ENCODE results near the gene DNAAF5. TPM values are rescaled to one million over a fixed set of nuclear protein-coding genes. Genes with fewer than 3 reads are reported as not detected.
A peak's percentile ranks its signal among the peaks of the same experiment; 100 is the strongest.

Gene DNAAF5
- total RNA-seq, 3 donors from 2014 or later, result 52.3 to 69.3 (median 52.3) TPM

DNA sequence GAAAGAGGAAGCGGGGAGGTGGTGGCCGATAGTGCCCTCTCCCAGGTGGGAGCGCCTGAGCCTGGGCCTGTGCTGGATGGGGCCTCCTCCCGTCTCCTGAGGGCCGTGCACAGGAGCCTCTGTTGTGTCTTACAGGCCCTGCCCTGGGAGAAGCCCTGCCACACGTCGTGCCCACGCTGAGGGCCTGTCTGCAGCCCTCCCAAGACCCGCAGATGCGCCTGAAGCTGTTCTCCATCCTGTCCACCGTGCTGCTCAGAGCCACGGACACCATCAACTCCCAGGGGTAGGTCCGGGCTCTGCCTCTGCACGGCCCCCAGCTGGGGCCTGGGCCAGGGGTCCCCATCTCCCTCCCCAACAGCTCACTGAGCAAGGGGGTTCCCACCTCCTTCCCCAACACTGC is 43.8 kb downstream of the DNAAF5 start:
- Mint-ChIP-seq H3K4me3 (no peak overlapping the region), H3K9me3 (no peaks in the 10 kb centered on the region), H3K27me3 (ENCODE audit: low read depth) (no peaks in the 10 kb centered on the region), H3K36me3 (ENCODE audit: insufficient read depth) (peaks cover 19% of the 10 kb centered on the region), H3K4me1 (ENCODE audit: low read depth) (no peaks in the 10 kb centered on the region)
- DNase-seq (no peak), ATAC-seq (no peak)

GRCh38 chr7:770741-771166 is 44.3 kb downstream of the DNAAF5 start:
- no peaks in the 10 kb centered on the region for H3K27me3 Mint-ChIP-seq (ENCODE audit: low read depth)
- no peak overlapping the region for H3K4me3 Mint-ChIP-seq
- peaks cover 22% of the 10 kb centered on the region for H3K36me3 Mint-ChIP-seq (ENCODE audit: insufficient read depth)
- H3K9me3 Mint-ChIP-seq, result no peaks in the 10 kb centered on the region
- ATAC-seq (no peak), DNase-seq (no peak)
- no peaks in the 10 kb centered on the region for H3K4me1 Mint-ChIP-seq (ENCODE audit: low read depth)

- Mint-ChIP-seq H3K27me3 (ENCODE audit: low read depth) (no peaks in the 10 kb centered on the region), H3K4me1 (ENCODE audit: low read depth) (no peaks in the 10 kb centered on the region), H3K4me3 (no peak overlapping the region), H3K36me3 (ENCODE audit: insufficient read depth) (peaks cover 21% of the 10 kb centered on the region), H3K9me3 (no peaks in the 10 kb centered on the region)
- no peak for DNase-seq
- ATAC-seq, result no peak
Observed at GRCh38 chr7:771234-772004, 44.9 kb downstream of the DNAAF5 start.

DNA sequence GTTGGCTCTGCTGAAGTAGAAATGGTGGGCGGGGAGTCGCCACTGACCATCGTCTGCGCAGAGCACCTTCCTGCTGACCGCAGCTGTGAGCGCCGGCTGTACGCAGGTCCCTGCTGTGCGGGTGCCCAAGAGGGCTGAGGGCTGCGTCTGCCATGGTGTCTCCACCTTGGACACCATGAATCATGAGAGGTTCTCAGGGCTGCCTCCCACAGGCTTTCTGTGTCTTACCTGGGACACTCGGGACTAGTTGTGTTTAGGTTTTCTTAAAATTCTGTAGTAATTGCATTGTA is 45.5 kb downstream of the DNAAF5 start:
- Mint-ChIP-seq H3K9me3 (no peaks in the 10 kb centered on the region), H3K27me3 (ENCODE audit: low read depth) (no peaks in the 10 kb centered on the region), H3K4me1 (ENCODE audit: low read depth) (no peaks in the 10 kb centered on the region), H3K4me3 (no peak overlapping the region), H3K36me3 (ENCODE audit: insufficient read depth) (peaks cover 19% of the 10 kb centered on the region)
- no peak for DNase-seq
- no peak for ATAC-seq

DNA sequence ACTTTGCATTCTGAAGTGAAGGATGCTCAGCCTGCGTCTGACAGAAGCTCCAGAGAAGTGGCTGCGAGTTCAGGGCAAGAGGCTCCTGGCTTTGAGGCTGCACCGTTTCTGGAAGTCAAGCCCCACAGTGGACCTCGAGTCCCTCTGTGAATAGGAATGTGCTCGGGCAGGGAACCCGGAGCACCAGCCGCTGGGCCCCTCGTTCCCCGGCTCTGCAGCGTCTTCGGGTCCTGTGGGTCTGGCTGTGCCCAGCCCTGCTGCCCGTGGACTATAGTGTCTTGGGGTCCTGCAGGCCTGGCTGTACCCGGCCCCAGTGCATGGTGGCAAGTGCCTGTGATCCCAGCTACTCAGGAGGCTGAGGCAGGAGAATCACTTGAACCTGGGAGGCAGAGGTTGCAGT is 45.9 kb downstream of the DNAAF5 start:
- Mint-ChIP-seq H3K9me3 (no peaks in the 10 kb centered on the region), H3K36me3 (ENCODE audit: insufficient read depth) (peaks cover 19% of the 10 kb centered on the region), H3K4me1 (ENCODE audit: low read depth) (no peaks in the 10 kb centered on the region), H3K4me3 (no peak overlapping the region), H3K27me3 (ENCODE audit: low read depth) (no peaks in the 10 kb centered on the region)
- DNase-seq, result no peak
- ATAC-seq, result no peak

- H3K4me3 Mint-ChIP-seq, result no peak overlapping the region
- H3K4me1 Mint-ChIP-seq (ENCODE audit: low read depth), result no peaks in the 10 kb centered on the region
- DNase-seq (no peak), ATAC-seq (no peak)
- no peaks in the 10 kb centered on the region for H3K27me3 Mint-ChIP-seq (ENCODE audit: low read depth)
- peaks cover 16% of the 10 kb centered on the region for H3K36me3 Mint-ChIP-seq (ENCODE audit: insufficient read depth)
- no peaks in the 10 kb centered on the region for H3K9me3 Mint-ChIP-seq
Observed at GRCh38 chr7:772861-773621, 46.5 kb downstream of the DNAAF5 start.

- DNase-seq (no peak), ATAC-seq (no peak)
- Mint-ChIP-seq H3K9me3 (no peaks in the 10 kb centered on the region), H3K27me3 (ENCODE audit: low read depth) (no peaks in the 10 kb centered on the region), H3K4me1 (ENCODE audit: low read depth) (no peaks in the 10 kb centered on the region), H3K36me3 (ENCODE audit: insufficient read depth) (peaks cover 12% of the 10 kb centered on the region), H3K4me3 (no peak overlapping the region)
Observed at GRCh38 chr7:773622-773915, 47.1 kb downstream of the DNAAF5 start.

DNA sequence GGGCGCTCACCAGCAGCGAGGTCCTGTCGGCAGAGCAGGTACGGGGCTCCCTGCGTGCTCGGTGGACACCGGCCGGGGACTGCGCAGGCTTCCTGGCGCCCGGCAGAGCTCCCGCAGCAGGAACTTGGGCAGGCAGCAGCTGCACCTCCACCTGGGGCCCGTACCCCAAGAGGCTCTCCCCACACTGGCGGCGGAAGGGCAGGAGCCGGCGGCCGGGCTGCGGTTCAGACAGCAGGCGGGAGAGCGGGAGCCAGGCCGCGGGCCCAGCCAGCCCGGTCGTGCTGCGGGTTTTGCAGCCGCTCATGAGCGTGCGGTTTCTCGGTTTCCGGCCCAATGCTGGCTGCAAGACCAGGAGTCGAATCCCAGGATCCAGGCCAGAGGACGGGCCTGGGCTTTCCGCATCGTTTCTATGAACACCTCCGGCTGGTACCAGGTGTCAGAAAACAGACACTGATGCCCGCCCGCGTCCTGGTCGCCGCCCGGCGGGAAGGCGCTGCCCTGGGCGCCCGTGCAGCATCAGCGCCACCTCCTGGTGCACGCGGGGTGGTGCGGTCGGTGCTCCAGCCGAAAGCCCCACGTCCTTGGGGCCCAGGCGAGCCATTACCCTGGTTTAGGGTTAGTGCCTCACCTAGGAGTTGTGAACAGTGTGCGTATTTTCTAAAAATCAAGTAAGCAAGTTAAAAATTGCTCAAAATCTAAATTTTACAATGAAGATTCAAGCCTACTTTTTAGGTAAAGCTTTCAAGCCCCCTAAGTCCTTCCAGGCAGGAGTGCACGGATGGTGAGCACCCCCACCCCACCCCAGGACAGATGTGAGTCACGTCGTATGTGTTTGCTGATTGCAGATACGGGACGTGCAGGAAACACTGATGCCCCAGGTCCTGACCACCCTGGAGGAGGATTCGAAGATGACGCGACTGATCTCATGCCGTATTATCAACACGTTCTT is 47.9 kb downstream of the DNAAF5 start:
- no peaks in the 10 kb centered on the region for H3K4me1 Mint-ChIP-seq (ENCODE audit: low read depth)
- H3K27me3 Mint-ChIP-seq (ENCODE audit: low read depth), result no peaks in the 10 kb centered on the region
- peaks cover 12% of the 10 kb centered on the region for H3K36me3 Mint-ChIP-seq (ENCODE audit: insufficient read depth)
- H3K4me3 Mint-ChIP-seq, result no peak overlapping the region
- DNase-seq (peak; percentile 66), ATAC-seq (peak; percentile 79 to 83)
- no peaks in the 10 kb centered on the region for H3K9me3 Mint-ChIP-seq

- no peaks in the 10 kb centered on the region for H3K4me1 Mint-ChIP-seq (ENCODE audit: low read depth)
- ATAC-seq (no peak), DNase-seq (no peak)
- no peaks in the 10 kb centered on the region for H3K9me3 Mint-ChIP-seq
- no peak overlapping the region for H3K4me3 Mint-ChIP-seq
- no peaks in the 10 kb centered on the region for H3K27me3 Mint-ChIP-seq (ENCODE audit: low read depth)
- H3K36me3 Mint-ChIP-seq (ENCODE audit: insufficient read depth), result peaks cover 12% of the 10 kb centered on the region
Observed at GRCh38 chr7:776381-776780, 49.9 kb downstream of the DNAAF5 start.

DNA sequence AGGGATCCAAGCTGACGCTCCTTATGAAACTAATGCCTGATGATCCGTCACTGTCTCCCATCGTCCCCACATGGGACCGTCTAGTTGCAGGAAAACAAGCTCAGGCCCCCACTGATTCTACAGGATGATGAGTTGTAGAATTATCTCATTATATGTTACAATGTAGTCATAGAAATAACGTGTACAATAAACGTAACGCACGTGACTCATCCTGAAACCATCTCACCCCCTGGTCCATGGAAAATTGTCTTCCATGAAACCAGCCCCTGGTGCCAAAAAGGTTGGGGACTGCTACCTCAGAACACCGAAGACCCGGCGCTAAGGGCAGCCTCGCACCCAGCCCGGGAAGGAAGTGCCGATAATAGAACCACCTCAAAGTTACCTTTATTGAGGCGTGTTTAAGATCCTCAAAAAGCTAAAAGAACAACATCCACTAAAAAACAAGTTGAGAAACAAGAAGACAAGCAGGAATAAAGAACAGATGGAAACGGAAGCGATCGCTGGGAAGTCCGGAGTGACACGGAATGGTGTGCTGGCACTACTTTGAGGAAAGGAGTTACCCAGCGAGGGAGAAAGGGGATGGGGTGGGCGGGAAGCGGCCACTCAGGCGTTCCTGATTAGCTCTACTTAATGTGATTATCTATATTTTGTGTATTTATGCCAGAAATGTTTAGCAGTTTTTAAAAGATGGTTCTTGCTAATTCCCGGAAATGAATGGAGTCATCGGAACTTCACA is 50.7 kb downstream of the DNAAF5 start:
- DNase-seq, result no peak
- Mint-ChIP-seq H3K36me3 (ENCODE audit: insufficient read depth) (peaks cover 14% of the 10 kb centered on the region), H3K9me3 (no peaks in the 10 kb centered on the region), H3K4me3 (no peak overlapping the region), H3K27me3 (ENCODE audit: low read depth) (no peaks in the 10 kb centered on the region), H3K4me1 (ENCODE audit: low read depth) (no peaks in the 10 kb centered on the region)
- no peak for ATAC-seq

- Mint-ChIP-seq H3K9me3 (no peaks in the 10 kb centered on the region), H3K36me3 (ENCODE audit: insufficient read depth) (peaks cover 15% of the 10 kb centered on the region), H3K4me1 (ENCODE audit: low read depth) (no peaks in the 10 kb centered on the region), H3K4me3 (no peak overlapping the region), H3K27me3 (ENCODE audit: low read depth) (no peaks in the 10 kb centered on the region)
- ATAC-seq, result no peak
- no peak for DNase-seq
Observed at GRCh38 chr7:777728-778078, 51.2 kb downstream of the DNAAF5 start.

DNA sequence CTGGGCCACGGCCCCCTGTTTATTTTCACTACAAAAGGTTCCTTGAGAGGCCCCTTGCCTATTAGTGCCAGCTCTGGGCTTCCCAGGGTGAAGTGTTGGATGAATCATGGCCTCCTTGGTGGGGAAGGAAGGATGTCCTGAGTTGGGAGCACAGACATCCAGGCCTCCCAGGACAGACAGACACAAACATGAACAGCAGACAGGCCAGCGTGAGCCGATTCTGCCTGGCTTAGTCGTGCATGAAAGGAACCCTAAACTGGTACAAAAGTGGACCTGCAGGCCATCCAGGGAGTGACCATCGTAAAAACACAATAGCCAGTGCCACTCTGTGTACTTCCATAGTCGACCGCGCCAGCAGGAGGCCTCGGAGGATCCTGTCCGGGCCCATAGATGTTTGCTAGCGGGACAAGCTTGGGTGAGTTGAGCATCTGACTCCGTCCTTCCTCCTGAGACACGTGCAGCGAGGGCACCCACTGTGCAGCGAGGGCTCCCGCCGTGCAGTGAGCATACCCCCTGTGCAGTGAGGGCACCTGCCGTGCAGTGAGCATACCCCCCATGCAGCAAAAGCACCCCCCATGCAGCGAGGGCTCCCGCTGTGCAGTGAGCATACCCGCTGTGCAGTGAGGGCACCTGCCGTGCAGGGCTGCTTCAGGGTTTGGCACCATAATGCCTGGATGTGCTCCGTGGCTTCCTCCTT is 51.9 kb downstream of the DNAAF5 start:
- H3K4me1 Mint-ChIP-seq (ENCODE audit: low read depth), result no peaks in the 10 kb centered on the region
- no peak overlapping the region for H3K4me3 Mint-ChIP-seq
- no peaks in the 10 kb centered on the region for H3K9me3 Mint-ChIP-seq
- DNase-seq, result no peak
- ATAC-seq, result no peak
- H3K27me3 Mint-ChIP-seq (ENCODE audit: low read depth), result no peaks in the 10 kb centered on the region
- peaks cover 20% of the 10 kb centered on the region for H3K36me3 Mint-ChIP-seq (ENCODE audit: insufficient read depth)

DNA sequence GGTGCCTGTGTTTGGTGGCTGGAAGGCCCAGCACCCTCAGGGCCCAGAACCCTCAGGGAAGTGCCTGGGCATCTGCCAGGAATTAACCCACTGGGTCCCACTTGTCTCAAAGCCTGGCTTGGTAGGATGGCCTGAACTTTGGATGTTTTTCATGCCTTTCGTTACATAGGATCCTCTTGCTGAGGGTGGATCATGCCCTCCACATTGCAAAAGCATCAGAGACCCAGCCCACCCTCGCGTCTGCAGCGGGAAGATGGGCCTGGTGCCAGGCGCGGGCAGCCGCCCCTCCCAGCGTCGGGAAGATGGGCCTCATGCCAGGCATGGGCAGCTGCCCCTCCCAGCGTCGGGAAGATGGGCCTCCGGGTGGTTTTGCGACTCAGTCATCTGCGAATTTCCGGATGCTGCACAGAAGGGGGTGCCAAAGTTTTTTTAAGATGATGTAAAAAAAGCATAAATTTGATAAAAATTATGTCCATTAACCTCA is 52.5 kb downstream of the DNAAF5 start:
- no peaks in the 10 kb centered on the region for H3K4me1 Mint-ChIP-seq (ENCODE audit: low read depth)
- DNase-seq, result no peak
- H3K36me3 Mint-ChIP-seq (ENCODE audit: insufficient read depth), result peaks cover 24% of the 10 kb centered on the region
- no peak for ATAC-seq
- H3K9me3 Mint-ChIP-seq, result no peaks in the 10 kb centered on the region
- H3K4me3 Mint-ChIP-seq, result no peak overlapping the region
- H3K27me3 Mint-ChIP-seq (ENCODE audit: low read depth), result no peaks in the 10 kb centered on the region
